ENCODE measurements around the gene CEACAM16.
"Not testable (repeated sequence)": the region's sequence is repeated elsewhere in the genome, so short reads cannot be mapped to it uniquely, and the experiment has no call there.

CEACAM16 gene

DNA sequence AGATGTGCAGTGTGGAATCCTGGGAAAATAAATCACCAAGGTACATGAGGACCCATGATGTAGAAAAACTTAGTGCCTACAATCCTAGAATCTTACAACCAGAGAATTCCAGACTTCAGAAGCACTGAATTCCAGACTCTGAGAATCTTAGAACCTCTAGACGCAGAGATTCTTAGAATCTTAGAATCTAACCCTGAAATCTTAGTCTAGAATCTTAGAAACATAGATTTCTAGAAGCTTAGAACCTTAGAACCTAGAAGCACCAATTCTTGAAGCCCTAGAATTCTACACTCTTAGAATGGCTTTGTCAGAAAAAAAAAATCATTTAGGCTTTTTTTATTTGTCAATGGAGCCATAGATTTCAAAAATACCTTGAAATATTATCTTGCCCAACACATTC is 6.0 kb downstream of the CEACAM16 start:
- H3K9ac ChIP-seq (ENCODE audit: low read length in 2 of 2) = no peak overlapping the region
- no peaks in the 10 kb centered on the region for H3K36me3 ChIP-seq (ENCODE audit: control insufficient read depth in 2 of 2, insufficient read depth in 2 of 2, low read length in 2 of 2)
- no peak overlapping the region for H3K27ac ChIP-seq (ENCODE audit: low read length)
- H3K27me3 ChIP-seq (ENCODE audit: control insufficient read depth in 1 of 2, insufficient read depth in 2 of 2, low read length in 2 of 2) = peaks cover 0 to 2% of the 10 kb centered on the region in 2 donors
- H3K4me1 ChIP-seq (ENCODE audit: control insufficient read depth, insufficient read depth, low read length) = no peaks in the 10 kb centered on the region
- no peak overlapping the region for H3K4me3 ChIP-seq (ENCODE audit: low read length in 2 of 2)
- H3K9me3 ChIP-seq (ENCODE audit: control insufficient read depth in 2 of 2, low read length in 2 of 2) = no peaks in the 10 kb centered on the region

DNA sequence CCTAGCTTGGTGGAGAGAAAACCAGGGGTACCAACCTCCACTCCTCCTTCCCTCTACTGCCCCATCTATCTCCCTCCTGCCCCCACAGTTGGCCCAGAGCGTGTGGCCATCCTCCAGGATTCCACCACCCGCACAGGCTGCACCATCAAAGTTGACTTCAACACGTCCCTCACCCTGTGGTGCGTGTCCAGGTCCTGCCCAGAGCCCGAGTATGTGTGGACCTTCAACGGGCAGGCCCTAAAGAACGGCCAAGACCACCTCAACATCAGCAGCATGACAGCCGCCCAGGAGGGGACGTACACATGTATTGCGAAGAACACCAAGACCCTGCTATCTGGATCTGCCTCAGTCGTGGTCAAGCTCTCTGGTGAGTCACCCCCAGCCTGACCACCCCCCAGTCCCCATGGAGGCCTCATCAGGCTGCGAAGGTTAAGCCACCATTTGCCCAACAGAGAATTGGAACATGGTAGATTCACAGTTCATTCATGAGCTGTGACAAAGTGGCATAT is 6.6 kb downstream of the CEACAM16 start:
- Histone ChIP-seq H3K36me3 (ENCODE audit: control insufficient read depth in 2 of 2, insufficient read depth in 2 of 2, low read length in 2 of 2) (no peaks in the 10 kb centered on the region), H3K4me1 (ENCODE audit: control insufficient read depth, insufficient read depth, low read length) (no peaks in the 10 kb centered on the region), H3K9me3 (ENCODE audit: control insufficient read depth in 2 of 2, low read length in 2 of 2) (no peaks in the 10 kb centered on the region), H3K4me3 (ENCODE audit: low read length in 2 of 2) (no peak overlapping the region), H3K9ac (ENCODE audit: low read length in 2 of 2) (no peak overlapping the region), H3K27ac (ENCODE audit: low read length) (no peak overlapping the region), H3K27me3 (ENCODE audit: control insufficient read depth in 1 of 2, insufficient read depth in 2 of 2, low read length in 2 of 2) (peaks cover 0 to 2% of the 10 kb centered on the region in 2 donors)

DNA sequence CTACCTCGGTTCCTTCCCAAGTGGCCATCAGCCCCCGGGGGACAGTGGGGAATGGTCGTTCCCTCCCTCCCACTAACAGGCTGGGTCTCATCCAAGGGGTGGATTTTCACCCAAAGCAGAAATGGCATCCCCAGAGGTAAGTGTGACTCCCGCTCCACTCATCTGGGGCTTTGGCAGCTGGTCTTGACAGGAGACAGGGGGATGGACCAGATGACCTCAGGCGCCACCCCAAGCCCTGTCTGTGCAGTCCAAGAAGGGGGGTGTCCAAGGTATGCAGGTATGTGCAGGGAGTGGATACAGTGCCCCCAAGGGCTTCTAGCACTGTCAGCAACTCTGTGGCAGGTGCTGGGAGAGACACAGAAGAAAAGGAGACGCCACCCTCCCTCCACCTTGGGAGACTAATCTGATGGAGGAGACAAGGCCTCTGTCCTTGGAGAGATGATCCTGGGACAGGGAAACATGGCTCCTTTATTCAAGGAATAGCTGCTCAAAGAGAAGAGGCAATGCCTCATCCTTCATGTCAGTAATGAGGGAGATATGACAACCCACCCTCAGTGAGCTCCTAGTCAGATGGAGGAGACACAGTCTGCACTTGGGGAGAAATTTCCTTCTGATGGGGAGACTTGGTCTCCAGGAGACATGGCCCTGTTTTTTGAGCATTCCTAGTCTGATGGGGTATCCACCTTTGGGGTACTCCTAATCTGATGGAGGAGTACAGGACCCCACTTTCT is 7.7 kb downstream of the CEACAM16 start:
- peaks cover 0 to 2% of the 10 kb centered on the region in 2 donors for H3K27me3 ChIP-seq (ENCODE audit: control insufficient read depth in 1 of 2, insufficient read depth in 2 of 2, low read length in 2 of 2)
- H3K27ac ChIP-seq (ENCODE audit: low read length) = no peak overlapping the region

DNA sequence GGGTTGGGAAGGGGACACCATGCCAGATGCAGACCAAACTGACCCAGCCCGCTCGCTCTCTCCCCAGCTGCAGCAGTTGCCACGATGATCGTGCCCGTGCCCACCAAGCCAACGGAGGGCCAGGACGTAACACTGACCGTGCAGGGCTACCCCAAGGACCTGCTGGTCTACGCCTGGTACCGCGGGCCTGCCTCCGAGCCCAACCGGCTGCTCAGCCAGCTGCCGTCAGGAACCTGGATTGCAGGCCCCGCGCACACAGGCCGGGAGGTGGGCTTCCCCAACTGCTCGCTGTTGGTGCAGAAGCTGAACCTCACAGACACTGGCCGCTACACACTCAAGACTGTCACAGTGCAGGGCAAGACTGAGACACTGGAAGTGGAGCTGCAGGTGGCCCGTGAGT is 8.8 kb downstream of the CEACAM16 start:
- Histone ChIP-seq H3K9ac (ENCODE audit: low read length in 2 of 2) (no peak overlapping the region), H3K27ac (ENCODE audit: low read length) (no peak overlapping the region), H3K36me3 (ENCODE audit: control insufficient read depth in 2 of 2, insufficient read depth in 2 of 2, low read length in 2 of 2) (no peaks in the 10 kb centered on the region), H3K27me3 (ENCODE audit: control insufficient read depth in 1 of 2, insufficient read depth in 2 of 2, low read length in 2 of 2) (peaks cover 0 to 2% of the 10 kb centered on the region in 2 donors), H3K9me3 (ENCODE audit: control insufficient read depth in 2 of 2, low read length in 2 of 2) (no peaks in the 10 kb centered on the region), H3K4me3 (ENCODE audit: low read length in 2 of 2) (no peak overlapping the region), H3K4me1 (ENCODE audit: control insufficient read depth, insufficient read depth, low read length) (no peaks in the 10 kb centered on the region)

More for the DNA sequence above, 7.7 kb downstream of the CEACAM16 start:
- Histone ChIP-seq H3K36me3 (ENCODE audit: control insufficient read depth in 2 of 2, insufficient read depth in 2 of 2, low read length in 2 of 2) (no peaks in the 10 kb centered on the region), H3K9ac (ENCODE audit: low read length in 2 of 2) (no peak overlapping the region), H3K4me3 (ENCODE audit: low read length in 2 of 2) (no peak overlapping the region), H3K4me1 (ENCODE audit: control insufficient read depth, insufficient read depth, low read length) (no peaks in the 10 kb centered on the region), H3K9me3 (ENCODE audit: control insufficient read depth in 2 of 2, low read length in 2 of 2) (no peaks in the 10 kb centered on the region)

DNA sequence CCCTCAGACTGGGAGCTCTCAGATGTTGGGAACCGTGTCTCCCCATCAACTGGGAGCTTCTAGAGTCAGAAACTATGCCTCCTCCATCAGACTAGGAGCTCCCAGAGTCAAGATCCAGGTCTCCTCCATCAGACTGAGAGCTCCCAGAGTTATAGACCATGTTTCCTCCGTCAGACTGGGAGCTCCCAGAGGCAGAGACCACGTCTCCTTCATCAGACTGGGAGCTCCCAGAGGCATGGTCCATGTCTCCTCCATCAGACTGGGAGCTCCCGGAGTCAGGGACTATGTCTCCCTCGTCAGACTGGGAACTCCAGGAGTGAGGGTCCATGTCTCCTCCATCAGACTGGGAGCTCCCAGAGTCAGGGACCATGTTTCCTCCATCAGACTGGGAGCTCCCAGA is 10.0 kb downstream of the CEACAM16 start:
- H3K27me3 ChIP-seq (ENCODE audit: control insufficient read depth in 1 of 2, insufficient read depth in 2 of 2, low read length in 2 of 2) = peaks cover 0 to 2% of the 10 kb centered on the region in 2 donors
- no peak overlapping the region for H3K4me3 ChIP-seq (ENCODE audit: low read length in 2 of 2)
- H3K9ac ChIP-seq (ENCODE audit: low read length in 2 of 2) = no peak overlapping the region
- H3K4me1 ChIP-seq (ENCODE audit: control insufficient read depth, insufficient read depth, low read length) = no peaks in the 10 kb centered on the region
- no peak overlapping the region for H3K27ac ChIP-seq (ENCODE audit: low read length)
- H3K36me3 ChIP-seq (ENCODE audit: control insufficient read depth in 2 of 2, insufficient read depth in 2 of 2, low read length in 2 of 2) = no peaks in the 10 kb centered on the region
- no peaks in the 10 kb centered on the region for H3K9me3 ChIP-seq (ENCODE audit: control insufficient read depth in 2 of 2, low read length in 2 of 2)

DNA sequence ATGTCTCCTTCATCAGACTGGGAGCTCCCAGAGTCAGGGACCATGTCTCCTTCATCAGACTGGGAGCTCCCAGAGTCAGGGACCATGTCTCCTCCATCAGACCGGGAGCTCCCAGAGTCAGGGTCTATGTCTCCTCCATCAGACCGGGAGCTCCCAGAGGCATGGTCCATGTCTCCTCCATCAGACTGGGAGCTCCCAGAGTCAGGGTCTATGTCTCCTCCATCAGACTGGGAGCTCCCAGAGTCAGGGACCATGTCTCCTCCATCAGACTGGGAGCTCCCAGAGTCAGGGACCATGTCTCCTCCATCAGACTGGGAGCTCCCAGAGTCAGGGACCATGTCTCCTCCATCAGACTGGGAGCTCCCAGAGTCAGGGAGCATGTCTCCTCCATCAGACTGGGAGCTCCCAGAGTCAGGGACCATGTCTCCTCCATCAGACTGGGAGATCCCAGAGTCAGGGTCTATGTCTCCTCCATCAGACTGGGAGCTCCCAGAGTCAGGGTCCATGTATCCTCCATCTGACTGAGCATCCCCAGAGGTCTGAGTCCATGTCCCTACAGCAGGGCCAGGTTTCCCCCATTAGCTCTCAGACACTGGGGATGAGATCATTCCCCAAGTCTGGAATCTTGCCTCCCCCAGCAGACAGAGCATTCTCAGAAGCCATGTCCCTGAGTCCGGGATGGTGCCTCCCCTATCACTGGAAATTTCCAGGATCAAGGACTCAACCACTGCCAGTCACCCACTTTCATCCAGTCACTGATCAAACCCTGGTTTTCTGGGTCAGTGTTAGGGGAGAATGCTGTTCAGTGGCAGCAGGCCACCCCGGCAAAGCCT is 10.7 kb downstream of the CEACAM16 start:
- H3K27me3 ChIP-seq (ENCODE audit: control insufficient read depth in 1 of 2, insufficient read depth in 2 of 2, low read length in 2 of 2); H3K4me1 ChIP-seq (ENCODE audit: control insufficient read depth, insufficient read depth, low read length); H3K36me3 ChIP-seq (ENCODE audit: control insufficient read depth in 2 of 2, insufficient read depth in 2 of 2, low read length in 2 of 2); H3K27ac ChIP-seq (ENCODE audit: low read length); H3K9ac ChIP-seq (ENCODE audit: low read length in 2 of 2); H3K9me3 ChIP-seq (ENCODE audit: control insufficient read depth in 2 of 2, low read length in 2 of 2); H3K4me3 ChIP-seq (ENCODE audit: low read length in 2 of 2): not testable (repeated sequence)

DNA sequence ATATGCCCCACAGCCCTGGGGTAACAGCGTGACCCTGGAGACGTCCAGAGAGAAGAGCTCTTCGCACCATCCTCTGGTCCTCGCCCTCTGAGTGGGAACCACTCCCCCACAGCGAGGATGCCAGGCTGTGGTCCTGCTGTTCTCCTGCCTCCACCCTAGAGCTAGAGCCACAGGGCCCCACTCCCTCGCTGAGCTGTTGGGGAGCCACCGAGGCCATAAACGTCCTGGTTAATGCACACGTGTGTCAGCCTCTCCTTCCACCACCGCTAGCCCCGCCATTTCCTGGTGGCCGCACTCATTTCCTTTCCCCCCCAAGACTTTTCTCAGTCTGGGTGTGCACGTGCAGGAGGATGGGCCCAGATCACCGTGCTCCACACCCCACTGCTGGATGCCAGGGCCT is 11.5 kb downstream of the CEACAM16 start:
- Histone ChIP-seq H3K27me3 (ENCODE audit: control insufficient read depth in 1 of 2, insufficient read depth in 2 of 2, low read length in 2 of 2) (peaks cover 0 to 2% of the 10 kb centered on the region in 2 donors), H3K9ac (ENCODE audit: low read length in 2 of 2) (no peak overlapping the region), H3K27ac (ENCODE audit: low read length) (no peak overlapping the region), H3K4me3 (ENCODE audit: low read length in 2 of 2) (no peak overlapping the region), H3K4me1 (ENCODE audit: control insufficient read depth, insufficient read depth, low read length) (no peaks in the 10 kb centered on the region), H3K36me3 (ENCODE audit: control insufficient read depth in 2 of 2, insufficient read depth in 2 of 2, low read length in 2 of 2) (no peaks in the 10 kb centered on the region), H3K9me3 (ENCODE audit: control insufficient read depth in 2 of 2, low read length in 2 of 2) (peaks cover 0 to 8% of the 10 kb centered on the region in 2 donors)

DNA sequence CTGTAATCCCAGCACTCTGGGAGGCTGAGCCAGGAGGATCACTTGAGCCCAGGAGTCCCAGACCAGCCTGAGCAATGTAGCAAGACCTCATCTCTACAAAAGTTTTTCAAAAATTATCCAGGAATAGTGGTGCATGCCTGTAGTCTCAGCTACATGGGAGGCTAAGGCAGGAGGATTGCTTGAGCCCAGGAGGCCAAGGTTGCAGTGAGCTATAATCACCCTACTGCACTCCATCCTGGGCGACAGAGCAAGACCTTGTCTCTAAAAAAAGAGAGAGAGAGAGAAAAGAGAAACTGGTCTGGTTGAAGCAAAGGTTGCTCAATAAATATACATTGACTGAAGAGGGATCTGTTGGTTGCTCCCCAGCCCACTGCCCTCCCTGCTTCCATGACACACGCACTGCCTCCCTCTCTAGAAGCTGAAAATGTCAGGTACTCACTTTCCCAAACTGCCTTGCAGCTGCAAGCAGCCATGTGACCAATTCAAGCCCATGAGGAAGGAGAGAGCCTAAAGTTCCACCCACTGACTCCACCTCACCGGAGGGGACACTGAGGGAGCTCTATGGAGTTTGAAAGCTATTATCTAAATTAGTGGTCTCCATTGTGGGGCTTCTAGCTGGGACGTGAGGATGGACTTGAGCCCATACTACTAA is 14.0 kb downstream of the CEACAM16 start:
- H3K27ac ChIP-seq (ENCODE audit: low read length) = no peak overlapping the region
- no peaks in the 10 kb centered on the region for H3K27me3 ChIP-seq (ENCODE audit: control insufficient read depth in 1 of 2, insufficient read depth in 2 of 2, low read length in 2 of 2)
- H3K9ac ChIP-seq (ENCODE audit: low read length in 2 of 2) = no peak overlapping the region
- H3K9me3 ChIP-seq (ENCODE audit: control insufficient read depth in 2 of 2, low read length in 2 of 2) = peaks cover 0 to 8% of the 10 kb centered on the region in 2 donors
- no peaks in the 10 kb centered on the region for H3K36me3 ChIP-seq (ENCODE audit: control insufficient read depth in 2 of 2, insufficient read depth in 2 of 2, low read length in 2 of 2)
- H3K4me1 ChIP-seq (ENCODE audit: control insufficient read depth, insufficient read depth, low read length) = no peaks in the 10 kb centered on the region
- H3K4me3 ChIP-seq (ENCODE audit: low read length in 2 of 2) = no peak overlapping the region

DNA sequence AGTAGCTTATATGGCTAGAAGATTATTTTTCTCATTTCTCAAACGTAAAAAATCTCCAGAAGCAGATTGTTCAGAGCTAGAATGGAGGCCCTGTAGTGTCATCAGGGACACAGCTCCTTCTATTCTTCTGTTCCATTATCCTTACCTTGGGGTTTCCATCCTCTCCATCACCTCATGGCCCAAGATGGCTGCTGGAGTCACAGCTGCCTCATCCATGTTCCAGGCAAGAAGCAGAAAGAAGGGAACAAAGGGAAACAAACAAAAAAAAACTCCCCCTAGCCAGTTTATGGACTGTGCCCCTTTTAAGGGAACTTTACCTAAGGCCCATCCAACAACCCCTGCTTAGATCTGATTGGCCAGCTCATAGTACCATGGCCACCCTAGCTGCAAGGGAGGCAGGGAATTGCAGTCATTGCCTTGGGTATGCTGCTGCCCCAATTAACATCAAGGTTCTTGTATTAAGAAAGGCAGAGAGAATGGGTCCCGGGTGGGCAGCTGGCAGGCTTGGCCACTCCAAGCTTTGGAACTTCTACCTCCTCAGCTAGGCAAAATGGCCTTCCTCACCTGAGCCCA is 15.7 kb downstream of the CEACAM16 start:
- H3K9ac ChIP-seq (ENCODE audit: low read length in 2 of 2) = no peak overlapping the region
- H3K27ac ChIP-seq (ENCODE audit: low read length) = no peak overlapping the region
- no peaks in the 10 kb centered on the region for H3K36me3 ChIP-seq (ENCODE audit: control insufficient read depth in 2 of 2, insufficient read depth in 2 of 2, low read length in 2 of 2)
- H3K4me1 ChIP-seq (ENCODE audit: control insufficient read depth, insufficient read depth, low read length) = peaks cover 11% of the 10 kb centered on the region
- no peak overlapping the region for H3K4me3 ChIP-seq (ENCODE audit: low read length in 2 of 2)
- H3K27me3 ChIP-seq (ENCODE audit: control insufficient read depth in 1 of 2, insufficient read depth in 2 of 2, low read length in 2 of 2) = no peaks in the 10 kb centered on the region
- H3K9me3 ChIP-seq (ENCODE audit: control insufficient read depth in 2 of 2, low read length in 2 of 2) = peaks cover 0 to 8% of the 10 kb centered on the region in 2 donors

DNA sequence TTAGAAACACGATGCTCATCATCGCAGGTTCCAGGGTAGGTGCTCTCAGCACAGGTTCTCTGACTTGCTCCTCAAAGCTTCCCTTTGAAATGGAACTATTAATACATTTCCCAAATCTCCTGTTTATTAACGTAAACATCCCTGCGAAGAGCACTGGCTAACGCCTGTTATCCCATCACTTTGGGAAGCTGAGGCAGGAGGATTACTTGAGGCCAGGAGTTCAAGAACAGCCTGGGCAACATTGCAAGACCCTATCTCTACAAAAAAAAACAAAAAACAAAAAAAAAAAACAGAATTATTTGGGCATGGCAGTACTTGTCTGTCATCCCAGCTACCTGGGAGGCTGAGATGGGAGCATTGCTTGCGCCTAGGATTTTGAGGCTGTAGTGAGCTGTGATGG is 18.7 kb downstream of the CEACAM16 start:
- no peaks in the 10 kb centered on the region for H3K27me3 ChIP-seq (ENCODE audit: control insufficient read depth in 1 of 2, insufficient read depth in 2 of 2, low read length in 2 of 2)
- H3K9ac ChIP-seq (ENCODE audit: low read length in 2 of 2) = no peak overlapping the region
- no peaks in the 10 kb centered on the region for H3K36me3 ChIP-seq (ENCODE audit: control insufficient read depth in 2 of 2, insufficient read depth in 2 of 2, low read length in 2 of 2)
- H3K27ac ChIP-seq (ENCODE audit: low read length) = no peak overlapping the region
- peaks cover 0 to 8% of the 10 kb centered on the region in 2 donors for H3K9me3 ChIP-seq (ENCODE audit: control insufficient read depth in 2 of 2, low read length in 2 of 2)
- no peak overlapping the region for H3K4me3 ChIP-seq (ENCODE audit: low read length in 2 of 2)
- H3K4me1 ChIP-seq (ENCODE audit: control insufficient read depth, insufficient read depth, low read length) = peaks cover 18% of the 10 kb centered on the region
